HG03280 (cell line): ENCODE results near the gene CBR1.

Source experiments
- ATAC-seq: cut with Tn5 transposase; IDR thresholded peaks from one replicate; pipeline ENCODE4 v1.9.1; 2021; ENCODE audit warnings: mild to moderate bottlenecking, moderate library complexity; ENCODE audit not compliant: unreplicated experiment

CBR1 gene

GRCh38 chr21:36113647-36114428, 44.0 kb downstream of the CBR1 start:
- no peak for ATAC-seq

GRCh38 chr21:36115138-36115730, 45.4 kb downstream of the CBR1 start:
- ATAC-seq, result no peak

- ATAC-seq, result no peak
These were observed 47.5 kb downstream of the CBR1 start for GRCh38 chr21:36117286-36117741.

GRCh38 chr21:36120304-36120888, 50.6 kb downstream of the CBR1 start:
- no peak for ATAC-seq
